Ovary (tissue), 3 donors: ENCODE data around the gene EFHC2.
"Not testable (repeated sequence)": the region's sequence is repeated elsewhere in the genome, so short reads cannot be mapped to it uniquely, and the experiment has no call there.

Experiments used
- CTCF ChIP-seq, 3 donors: fragments of 450-650 bp in 2 of 3; fragments of 200-600 bp in 1 of 3; IDR thresholded peaks; one replicate each; pipeline versions ENCODE4 v1.5.1 to v1.8.0; 2016 to 2022; ENCODE audit warnings: antibody characterized with exemption in 3 of 3, mild to moderate bottlenecking in 1 of 3
- EP300 ChIP-seq: sonication (generic); formaldehyde crosslinking; IDR thresholded peaks from one replicate; pipeline ENCODE4 v1.6.1; 2017; ENCODE audit warnings: antibody characterized with exemption
- POLR2A ChIP-seq: fragments of 450-650 bp; IDR thresholded peaks from one replicate; pipeline ENCODE4 v1.6.1; 2017; ENCODE audit warnings: antibody characterized with exemption, mild to moderate bottlenecking, moderate library complexity
- donor health status: DM: no; HTN: no; CAD: no.

GRCh38 chrX:44187915-44188314 is 155.6 kb downstream of the EFHC2 start:
- not testable (repeated sequence) for TF ChIP-seq CTCF (IDR thresholded peaks at IDR 0.05); EP300; POLR2A
